ENCODE results near the gene MAPK8. TPM values are rescaled to one million over a fixed set of nuclear protein-coding genes. Genes with fewer than 3 reads are reported as not detected.

The MAPK8 gene
- total RNA-seq, 1 donor from 2014 or later, result 66.4 TPM

GRCh38 chr10:48292616-48293015 lies 13.9 kb upstream of the MAPK8 start:
- Mint-ChIP-seq H3K9me3 (no peaks in the 10 kb centered on the region), H3K4me3 (no peak overlapping the region), H3K27ac (no peak overlapping the region), H3K36me3 (no peaks in the 10 kb centered on the region), H3K4me1 (peaks cover 15% of the 10 kb centered on the region), H3K27me3 (ENCODE audit: low read depth) (no peaks in the 10 kb centered on the region)
- no peak for TF ChIP-seq CTCF (IDR thresholded peaks at IDR 0.05; ENCODE audit: unreplicated experiment)
- no peak for DNase-seq (ENCODE audit: low spot score in 2 of 2, unreplicated experiment in 2 of 2)

- no peak overlapping the region for H3K4me3 Mint-ChIP-seq
- TF ChIP-seq CTCF (IDR thresholded peaks at IDR 0.05; ENCODE audit: unreplicated experiment), result no peak
- DNase-seq (ENCODE audit: low spot score in 2 of 2, unreplicated experiment in 2 of 2), result no peak
- peaks cover 4% of the 10 kb centered on the region for H3K4me1 Mint-ChIP-seq
- no peaks in the 10 kb centered on the region for H3K27me3 Mint-ChIP-seq (ENCODE audit: low read depth)
- no peaks in the 10 kb centered on the region for H3K9me3 Mint-ChIP-seq
- no peak overlapping the region for H3K27ac Mint-ChIP-seq
- H3K36me3 Mint-ChIP-seq, result no peaks in the 10 kb centered on the region
Measured at GRCh38 chr10:48294431-48294830, 12.0 kb upstream of the MAPK8 start.

- Mint-ChIP-seq H3K27me3 (ENCODE audit: low read depth) (peaks cover 9% of the 10 kb centered on the region), H3K27ac (no peak overlapping the region), H3K4me1 (no peaks in the 10 kb centered on the region), H3K9me3 (no peaks in the 10 kb centered on the region), H3K4me3 (no peak overlapping the region), H3K36me3 (no peaks in the 10 kb centered on the region)
- TF ChIP-seq CTCF (IDR thresholded peaks at IDR 0.05; ENCODE audit: unreplicated experiment), result no peak
- no peak for DNase-seq (ENCODE audit: low spot score in 2 of 2, unreplicated experiment in 2 of 2)
Measured at GRCh38 chr10:48296576-48297098, 9.8 kb upstream of the MAPK8 start.

- Mint-ChIP-seq H3K27ac (no peak overlapping the region), H3K36me3 (no peaks in the 10 kb centered on the region), H3K9me3 (no peaks in the 10 kb centered on the region), H3K4me1 (no peaks in the 10 kb centered on the region), H3K27me3 (ENCODE audit: low read depth) (peaks cover 17% of the 10 kb centered on the region), H3K4me3 (no peak overlapping the region)
- TF ChIP-seq CTCF (IDR thresholded peaks at IDR 0.05; ENCODE audit: unreplicated experiment), result no peak
- no peak for DNase-seq (ENCODE audit: low spot score in 2 of 2, unreplicated experiment in 2 of 2)
Measured at GRCh38 chr10:48299066-48299465, 7.4 kb upstream of the MAPK8 start.

GRCh38 chr10:48299692-48300091 lies 6.8 kb upstream of the MAPK8 start:
- Mint-ChIP-seq H3K27ac (no peak overlapping the region), H3K4me1 (no peaks in the 10 kb centered on the region), H3K27me3 (ENCODE audit: low read depth) (peaks cover 22% of the 10 kb centered on the region), H3K36me3 (no peaks in the 10 kb centered on the region), H3K9me3 (no peaks in the 10 kb centered on the region), H3K4me3 (no peak overlapping the region)
- no peak for DNase-seq (ENCODE audit: low spot score in 2 of 2, unreplicated experiment in 2 of 2)
- no peak for TF ChIP-seq CTCF (IDR thresholded peaks at IDR 0.05; ENCODE audit: unreplicated experiment)

GRCh38 chr10:48300556-48300955 lies 5.9 kb upstream of the MAPK8 start:
- DNase-seq (ENCODE audit: low spot score in 2 of 2, unreplicated experiment in 2 of 2), result no peak
- H3K9me3 Mint-ChIP-seq, result no peaks in the 10 kb centered on the region
- H3K4me3 Mint-ChIP-seq, result no peak overlapping the region
- H3K36me3 Mint-ChIP-seq, result no peaks in the 10 kb centered on the region
- no peak overlapping the region for H3K27ac Mint-ChIP-seq
- no peaks in the 10 kb centered on the region for H3K4me1 Mint-ChIP-seq
- TF ChIP-seq CTCF (IDR thresholded peaks at IDR 0.05; ENCODE audit: unreplicated experiment), result no peak
- H3K27me3 Mint-ChIP-seq (ENCODE audit: low read depth), result peaks cover 26% of the 10 kb centered on the region
